CD1c-positive myeloid dendritic cell (primary cell): ENCODE data around the gene PLS1.
"Not testable (repeated sequence)": the region's sequence is repeated elsewhere in the genome, so short reads cannot be mapped to it uniquely, and the experiment has no call there.

Experiments
- DNase-seq: peaks from one replicate; pipeline ENCODE4 v3.0.0-alpha.2; 2016; ENCODE audit errors: extremely low spot score

The PLS1 gene

GRCh38 chr3:142595951-142596725 lies at the start of gene PLS1:
Gene PLS1, plus strand, starts transcription at chr3:142596393. Its CDS starts 67,845 bp downstream, at chr3:142664238.
- peak; percentile 89 for DNase-seq

- no peak for DNase-seq
These were observed 46.2 kb upstream of the PLS1 start for GRCh38 chr3:142549986-142550385.

- not testable (repeated sequence) for DNase-seq
These were observed 43.6 kb upstream of the PLS1 start for GRCh38 chr3:142552579-142552978.

GRCh38 chr3:142553741-142554140 lies 42.5 kb upstream of the PLS1 start:
- no peak for DNase-seq

- DNase-seq = no peak
These were observed 36.1 kb upstream of the PLS1 start for GRCh38 chr3:142560118-142560517.

- DNase-seq = no peak
These were observed 32.6 kb upstream of the PLS1 start for GRCh38 chr3:142563496-142563997.

GRCh38 chr3:142566096-142566495 lies 30.1 kb upstream of the PLS1 start:
- DNase-seq = no peak

GRCh38 chr3:142568393-142569017 lies 27.7 kb upstream of the PLS1 start:
- DNase-seq = no peak

GRCh38 chr3:142569422-142569821 lies 26.8 kb upstream of the PLS1 start:
- DNase-seq = not testable (repeated sequence)

GRCh38 chr3:142574223-142574622 lies 22.0 kb upstream of the PLS1 start:
- not testable (repeated sequence) for DNase-seq

- peak; percentile 25 for DNase-seq
These were observed 21.5 kb upstream of the PLS1 start for GRCh38 chr3:142574665-142575064.

GRCh38 chr3:142576792-142577191 lies 19.4 kb upstream of the PLS1 start:
- DNase-seq = no peak

- peak; percentile 68 for DNase-seq
These were observed 18.4 kb upstream of the PLS1 start for GRCh38 chr3:142577696-142578328.

GRCh38 chr3:142578329-142579223 lies 17.6 kb upstream of the PLS1 start, which contains the start of gene ATR:
Gene ATR, minus strand, starts transcription at chr3:142578733. Its CDS starts 29 bp downstream, at chr3:142578704.
- peak; percentile 98 for DNase-seq

- no peak for DNase-seq
These were observed 16.2 kb upstream of the PLS1 start for GRCh38 chr3:142580061-142580423.

- DNase-seq = not testable (repeated sequence)
These were observed 15.1 kb upstream of the PLS1 start for GRCh38 chr3:142581070-142581469.

- DNase-seq = peak; percentile 60
These were observed 9.3 kb upstream of the PLS1 start for GRCh38 chr3:142586803-142587406.

- no peak for DNase-seq
These were observed 7.5 kb upstream of the PLS1 start for GRCh38 chr3:142588703-142589102.

GRCh38 chr3:142592268-142592667 lies 3.9 kb upstream of the PLS1 start:
- DNase-seq = not testable (repeated sequence)

GRCh38 chr3:142595141-142595540 lies 1.1 kb upstream of the PLS1 start:
- no peak for DNase-seq

GRCh38 chr3:142595581-142595950 lies 627 bp upstream of the PLS1 start:
- DNase-seq = no peak
